ENCODE measurements around the gene SNF8. TPM values are rescaled to one million over a fixed set of nuclear protein-coding genes. Genes with fewer than 3 reads are reported as not detected.

SNF8 gene
- total and polyA plus RNA-seq, 2 of the 4 experiments (the other 2 are of a cell fraction), result 171 to 181 TPM

GRCh38 chr17:48908853-48909394, 35.7 kb downstream of the SNF8 start:
- BruUV-seq (replicated peaks), result no TSS peak
- no peaks in the 10 kb centered on the region for H3K9me3 ChIP-seq (ENCODE audit: control insufficient read depth, insufficient read depth, low read length)
- H3K79me1 ChIP-seq (ENCODE audit: low read depth in 1 of 2, low read length in 2 of 2), result peaks cover 13 to 52% of the 10 kb centered on the region in 2 experiments

More at GRCh38 chr17:48908853-48909394, 35.7 kb downstream of the SNF8 start:
- H4K91ac ChIP-seq (ENCODE audit: insufficient read depth, low read depth, low read length), result peak overlapping the region; percentile 75
- H3K4me1 ChIP-seq (ENCODE audit: control insufficient read depth, insufficient read depth, low read length), result peaks cover 13% of the 10 kb centered on the region
- peak overlapping the region in 1 of 2 experiments; percentile 83; a peak in 3 of 4 replicates for H4K8ac ChIP-seq (ENCODE audit: low read depth in 2 of 2, low read length in 2 of 2)
- peak overlapping the region; percentile 99 for H3K9ac ChIP-seq (ENCODE audit: low read depth, low read length)
- peak; percentile 85 for DNase-seq
- H4K5ac ChIP-seq (ENCODE audit: low read depth, low read length), result peak overlapping the region; percentile 51
- H3K27ac ChIP-seq (ENCODE audit: insufficient read depth, low read length), result peak overlapping the region; percentile 96
- H4K20me1 ChIP-seq (ENCODE audit: insufficient read depth, low read length), result peaks cover 46% of the 10 kb centered on the region
- no peak for TF ChIP-seq POLR2A (IDR thresholded peaks at IDR 0.05; ENCODE audit: low read depth, low read length)
- H2AK9ac ChIP-seq (replicated peaks; ENCODE audit: low read depth, low read length, poor library complexity), result peak overlapping the region; percentile 99
- dilution Hi-C loops (cut with HindIII; ENCODE audit: low sequenced_read_pairs, unreplicated experiment), result loop anchor here (25.0 kb wide), 1 partner anchor 128 kb away; no protein-coding TSS in a partner anchor
- 1% methylated on average over 26 of the region's 36 CpGs; no CpG with 5 or more reads in 1 of the 2 experiments for WGBS, 2 experiments (ENCODE audit: extremely low coverage in 2 of 2, insufficient read length in 1 of 2)
- H2BK120ac ChIP-seq (ENCODE audit: low read depth, low read length), result peak overlapping the region; percentile 42; the same call in 1 of the 2 replicates
- H2BK20ac ChIP-seq (ENCODE audit: low read depth, low read length), result no peak overlapping the region
- peaks cover 23% of the 10 kb centered on the region for H3K36me3 ChIP-seq (ENCODE audit: control insufficient read depth, insufficient read depth, low read length)
- H3K4me2 ChIP-seq (ENCODE audit: low read depth, low read length), result peak overlapping the region; percentile 99
- peak; percentile 77 for ATAC-seq (ENCODE audit: low read depth)
- H2BK15ac ChIP-seq (ENCODE audit: low read depth, low read length), result no peak overlapping the region; the same call in 2 of the 3 replicates
- H2BK5ac ChIP-seq (ENCODE audit: low read depth, low read length, poor library complexity, severe bottlenecking), result peak overlapping the region; percentile 95
- CTCF ChIA-PET, result interaction anchor here (0.6 kb wide), 1 partner anchor 1955 kb away, joined by 3 read pairs; no protein-coding TSS in a partner anchor
- in situ Hi-C loops (cut with MboI; ENCODE audit: low sequenced_read_pairs), result no loop called here
- peak overlapping the region; percentile 93 for H3K23ac ChIP-seq (ENCODE audit: low read depth, low read length)
- intact Hi-C loops (cut with micrococcal nuclease), result loop anchor here (1.0 kb wide), 1 partner anchor 123 kb away; no protein-coding TSS in a partner anchor
- peaks cover 25% of the 10 kb centered on the region for H3K9me1 ChIP-seq (ENCODE audit: insufficient read depth, low read length)
- peak overlapping the region; percentile 74 for H3K18ac ChIP-seq (ENCODE audit: low read depth, low read length)
- peak overlapping the region; percentile 95 for H3K14ac ChIP-seq (replicated peaks; ENCODE audit: low read depth, low read length)
- POLR2A ChIA-PET (ENCODE audit: unreplicated experiment), result interaction anchor here (0.6 kb wide), 1 partner anchor 80 kb away, joined by 4 read pairs; no protein-coding TSS in a partner anchor
- peak overlapping the region; percentile 89 for H3K56ac ChIP-seq (ENCODE audit: extremely low read depth, insufficient read depth, low read length)
- no peaks in the 10 kb centered on the region for H3K27me3 ChIP-seq (ENCODE audit: control insufficient read depth, insufficient read depth, low read length)
- peak overlapping the region; percentile 68 for H3K4me3 ChIP-seq (ENCODE audit: insufficient read depth, low read depth, low read length)
- H2AFZ ChIP-seq (replicated peaks; ENCODE audit: low read length, poor library complexity), result peak overlapping the region; percentile 93
- peak overlapping the region; percentile 92 for H3K4ac ChIP-seq (ENCODE audit: low read depth, low read length)
- peak overlapping the region; percentile 90 for H2AK5ac ChIP-seq (ENCODE audit: low read depth, low read length)
